ENCODE measurements around the gene TMIE.
"Not testable (repeated sequence)": the region's sequence is repeated elsewhere in the genome, so short reads cannot be mapped to it uniquely, and the experiment has no call there.

TMIE gene

GRCh38 chr3:46753127-46753526 is 51.9 kb downstream of the TMIE start:
- H2AFZ ChIP-seq (ENCODE audit: low read length, unreplicated experiment); H3K79me2 ChIP-seq (ENCODE audit: control insufficient read depth, insufficient read depth, low read length, unreplicated experiment); H3K36me3 ChIP-seq (ENCODE audit: insufficient read depth, low read length); H3K4me1 ChIP-seq (ENCODE audit: control insufficient read depth, insufficient read depth, low read length, unreplicated experiment); H3K4me3 ChIP-seq (ENCODE audit: low read depth, low read length); H3K27ac ChIP-seq (ENCODE audit: low read depth, low read length): not testable (repeated sequence)
- peaks cover 22% of the 10 kb centered on the region for H3K27me3 ChIP-seq (ENCODE audit: insufficient read depth, low read length)

GRCh38 chr3:46755646-46756045 is 54.5 kb downstream of the TMIE start:
- Histone ChIP-seq H3K27me3 (ENCODE audit: insufficient read depth, low read length) (peaks cover 21% of the 10 kb centered on the region), H3K36me3 (ENCODE audit: insufficient read depth, low read length) (no peaks in the 10 kb centered on the region), H2AFZ (ENCODE audit: low read length, unreplicated experiment) (no peak overlapping the region), H3K27ac (ENCODE audit: low read depth, low read length) (no peak overlapping the region), H3K4me1 (ENCODE audit: control insufficient read depth, insufficient read depth, low read length, unreplicated experiment) (no peaks in the 10 kb centered on the region), H3K79me2 (ENCODE audit: control insufficient read depth, insufficient read depth, low read length, unreplicated experiment) (no peaks in the 10 kb centered on the region), H3K4me3 (ENCODE audit: low read depth, low read length) (no peak overlapping the region)

- H3K4me1 ChIP-seq (ENCODE audit: control insufficient read depth, insufficient read depth, low read length, unreplicated experiment), result no peaks in the 10 kb centered on the region
- H3K36me3 ChIP-seq (ENCODE audit: insufficient read depth, low read length), result no peaks in the 10 kb centered on the region
- H3K27me3 ChIP-seq (ENCODE audit: insufficient read depth, low read length), result peaks cover 15% of the 10 kb centered on the region
- H3K27ac ChIP-seq (ENCODE audit: low read depth, low read length), result no peak overlapping the region
- H3K4me3 ChIP-seq (ENCODE audit: low read depth, low read length), result no peak overlapping the region
- no peaks in the 10 kb centered on the region for H3K79me2 ChIP-seq (ENCODE audit: control insufficient read depth, insufficient read depth, low read length, unreplicated experiment)
- H2AFZ ChIP-seq (ENCODE audit: low read length, unreplicated experiment), result no peak overlapping the region
Observed at GRCh38 chr3:46756642-46757041, 55.5 kb downstream of the TMIE start.

GRCh38 chr3:46759239-46760167 is 58.3 kb downstream of the TMIE start:
- no peak overlapping the region for H2AFZ ChIP-seq (ENCODE audit: low read length, unreplicated experiment)
- peaks cover 27% of the 10 kb centered on the region for H3K27me3 ChIP-seq (ENCODE audit: insufficient read depth, low read length)
- H3K4me1 ChIP-seq (ENCODE audit: control insufficient read depth, insufficient read depth, low read length, unreplicated experiment), result no peaks in the 10 kb centered on the region
- no peak overlapping the region for H3K27ac ChIP-seq (ENCODE audit: low read depth, low read length)
- H3K36me3 ChIP-seq (ENCODE audit: insufficient read depth, low read length), result no peaks in the 10 kb centered on the region
- H3K4me3 ChIP-seq (ENCODE audit: low read depth, low read length), result no peak overlapping the region
- H3K79me2 ChIP-seq (ENCODE audit: control insufficient read depth, insufficient read depth, low read length, unreplicated experiment), result no peaks in the 10 kb centered on the region
